ENCODE results near the gene APOBEC3C. TPM values are rescaled to one million over a fixed set of nuclear protein-coding genes. Genes with fewer than 3 reads are reported as not detected.
"Not testable (repeated sequence)": the region's sequence is repeated elsewhere in the genome, so short reads cannot be mapped to it uniquely, and the experiment has no call there.

Gene APOBEC3C
- total RNA-seq, 8 experiments from 2014 or later = 0.96 to 59.2 (median 4.5) TPM

DNA sequence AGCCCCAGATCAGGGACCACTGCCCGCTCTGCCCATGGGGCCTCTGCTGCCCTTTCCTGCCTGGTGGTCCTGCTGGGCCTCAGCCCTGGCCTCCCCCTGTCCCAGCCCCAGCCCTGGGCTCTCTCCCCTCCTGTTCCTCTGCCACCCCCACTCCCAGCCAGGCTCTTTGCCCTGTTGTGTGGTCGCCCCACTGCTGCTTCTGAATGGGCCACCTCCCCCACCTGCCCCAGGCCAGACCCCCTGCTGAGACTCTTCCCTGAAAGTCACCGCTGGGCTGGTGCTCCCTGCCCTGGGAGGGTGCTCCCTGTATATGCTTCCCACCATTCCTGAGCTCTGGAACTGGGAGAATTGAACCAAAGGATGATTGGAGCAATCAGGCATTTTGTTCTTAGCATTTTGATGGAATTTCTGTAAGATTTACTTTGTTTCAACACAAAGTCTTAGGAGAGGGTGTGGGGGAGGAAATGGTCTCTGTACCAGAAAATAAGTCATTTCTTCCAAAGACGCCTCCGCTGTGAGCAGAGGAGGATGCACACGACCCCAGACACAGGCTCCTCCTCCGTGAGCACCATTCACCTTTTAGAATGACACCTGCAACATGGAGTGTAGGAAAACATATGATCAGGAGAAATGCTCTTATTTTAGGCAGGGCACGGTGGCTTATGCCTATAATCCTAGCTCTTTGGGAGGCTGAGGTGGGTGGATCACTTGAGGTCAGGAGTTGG lies 26.7 kb upstream of the APOBEC3C start:
- peaks cover 0 to 6% of the 10 kb centered on the region in 2 donors for H3K4me1 ChIP-seq (replicated peaks in 1 of 2)
- WGBS, 10 experiments = 20 to 100% (median 96%) methylated on average over 1 to 4 of the region's 8 CpGs; no CpG with 5 or more reads in 3 of the 10 experiments
- in situ Hi-C loops (cut with MboI; ENCODE audit: low pct_unique_long_range_greater_than_20kb in 2 of 9, low sequenced_read_pairs in 9 of 9, unreplicated experiment in 9 of 9) = no loop called here
- no peak overlapping the region for H3K4me3 ChIP-seq
- ATAC-seq (replicated peaks in 6 of 8) = no peak
- no peak overlapping the region for H3K27ac ChIP-seq

DNA sequence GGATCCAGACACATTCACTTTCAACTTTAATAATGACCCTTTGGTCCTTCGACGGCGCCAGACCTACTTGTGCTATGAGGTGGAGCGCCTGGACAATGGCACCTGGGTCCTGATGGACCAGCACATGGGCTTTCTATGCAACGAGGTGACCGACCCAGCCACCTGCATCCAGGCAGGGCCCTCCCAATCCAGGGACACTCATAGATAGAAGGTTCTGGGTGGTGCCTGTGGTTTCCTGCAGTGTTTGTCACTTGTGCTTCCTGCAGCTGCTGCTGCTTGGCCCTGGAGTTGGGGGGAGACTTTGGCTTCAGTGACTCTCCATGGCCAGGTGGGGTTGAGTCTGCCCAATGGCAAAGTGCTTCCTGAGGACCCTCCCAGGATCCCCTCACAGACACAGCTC lies 24.6 kb upstream of the APOBEC3C start:
- WGBS, 10 experiments = 100% methylated on average over 1 of the region's 6 CpGs; no CpG with 5 or more reads in 9 of the 10 experiments

DNA sequence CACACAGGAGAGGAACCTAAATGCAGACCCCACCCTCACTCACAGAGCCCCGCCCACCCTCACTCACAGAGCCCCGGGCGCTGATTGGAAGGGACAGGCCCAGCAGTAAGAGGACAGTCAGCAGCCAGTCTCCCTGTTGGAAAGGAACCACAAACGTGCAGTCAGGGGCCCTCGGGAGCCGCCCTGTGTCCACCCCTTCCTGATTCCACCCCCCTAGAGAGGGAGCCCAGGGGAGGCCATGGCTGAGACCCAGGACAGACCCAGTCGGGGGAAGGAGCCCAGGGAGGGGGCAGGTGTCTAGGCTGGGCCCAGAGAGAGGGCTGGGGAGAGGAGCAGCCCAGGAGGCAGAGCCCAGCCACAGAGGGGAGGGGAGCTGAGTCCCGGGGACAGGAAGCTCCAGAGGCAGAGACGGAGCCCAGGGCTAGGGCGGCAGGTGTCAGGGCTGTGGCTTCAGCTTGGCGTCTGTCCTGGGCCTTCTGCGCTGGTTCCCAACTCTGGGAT lies 21.1 kb upstream of the APOBEC3C start:
- H3K4me3 ChIP-seq; H3K27ac ChIP-seq; in situ Hi-C loops (cut with MboI; ENCODE audit: low pct_unique_long_range_greater_than_20kb in 2 of 9, low sequenced_read_pairs in 9 of 9, unreplicated experiment in 9 of 9): not testable (repeated sequence)
- WGBS, 10 experiments = no CpG with 5 or more reads among the region's 12 CpGs
- H3K4me1 ChIP-seq (replicated peaks in 1 of 2) = peaks cover 9 to 11% of the 10 kb centered on the region in 2 donors
- ATAC-seq (replicated peaks in 6 of 8) = peak; percentile 89 to 98 (median 94)

More for the DNA sequence above, 24.6 kb upstream of the APOBEC3C start:
- Histone ChIP-seq H3K4me3 (no peak overlapping the region), H3K27ac (no peak overlapping the region), H3K4me1 (replicated peaks in 1 of 2) (peaks cover 9 to 11% of the 10 kb centered on the region in 2 donors)
- in situ Hi-C loops (cut with MboI; ENCODE audit: low pct_unique_long_range_greater_than_20kb in 2 of 9, low sequenced_read_pairs in 9 of 9, unreplicated experiment in 9 of 9) = no loop called here
- no peak for ATAC-seq (replicated peaks in 6 of 8)

DNA sequence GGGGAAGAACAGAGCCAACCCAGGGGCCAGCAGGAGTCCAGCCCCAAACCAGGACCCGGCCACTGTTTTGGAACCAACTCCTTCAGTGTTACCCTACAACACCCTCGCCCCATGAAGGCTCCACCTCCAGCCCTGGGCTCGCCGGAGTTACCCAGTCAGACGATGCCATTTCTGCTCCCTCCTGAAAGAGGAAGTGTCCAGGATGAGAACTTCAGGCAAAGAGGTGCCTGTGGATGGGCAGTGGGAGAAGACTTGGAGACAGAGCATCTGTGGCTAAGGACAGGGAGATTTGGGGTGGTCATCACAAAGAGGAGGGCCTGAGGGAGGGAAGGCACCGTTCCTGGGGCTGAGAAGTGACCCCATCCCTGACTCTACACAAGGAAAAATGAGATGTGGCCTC lies 18.0 kb upstream of the APOBEC3C start:
- no peak overlapping the region for H3K27ac ChIP-seq
- in situ Hi-C loops (cut with MboI; ENCODE audit: low pct_unique_long_range_greater_than_20kb in 2 of 9, low sequenced_read_pairs in 9 of 9, unreplicated experiment in 9 of 9) = no loop called here
- no peak overlapping the region for H3K4me3 ChIP-seq
- peaks cover 11 to 16% of the 10 kb centered on the region in 2 donors for H3K4me1 ChIP-seq (replicated peaks in 1 of 2)
- WGBS, 10 experiments = 79 to 100% (median 85%) methylated on average over 1 to 4 of the region's 6 CpGs; no CpG with 5 or more reads in 4 of the 10 experiments
- no peak for ATAC-seq (replicated peaks in 6 of 8)

DNA sequence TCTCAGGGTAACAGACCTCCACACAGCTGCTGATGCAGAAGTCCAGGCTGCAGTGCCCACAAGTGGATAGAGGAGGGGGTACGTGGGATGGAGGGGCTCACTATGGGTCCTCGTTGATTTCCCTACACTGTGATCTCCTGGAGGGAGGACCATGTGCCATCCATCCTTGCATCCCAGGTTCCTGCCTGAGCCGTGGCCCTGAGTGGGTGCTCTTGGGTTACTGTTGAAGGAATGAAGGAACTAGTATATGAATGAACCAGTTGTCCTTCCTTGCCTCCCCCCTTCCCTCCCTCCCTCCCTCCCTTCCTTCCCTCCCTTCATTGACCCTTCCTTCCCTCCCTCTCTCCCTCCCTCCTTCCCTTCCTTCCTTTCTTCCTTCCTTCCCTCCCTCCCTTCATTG lies 16.5 kb upstream of the APOBEC3C start:
- Histone ChIP-seq H3K27ac (no peak overlapping the region), H3K4me3 (no peak overlapping the region), H3K4me1 (replicated peaks in 1 of 2) (peaks cover 9 to 15% of the 10 kb centered on the region in 2 donors)
- WGBS, 10 experiments = 60% methylated on average over 1 of the region's 3 CpGs; no CpG with 5 or more reads in 9 of the 10 experiments
- in situ Hi-C loops (cut with MboI; ENCODE audit: low pct_unique_long_range_greater_than_20kb in 2 of 9, low sequenced_read_pairs in 9 of 9, unreplicated experiment in 9 of 9) = no loop called here
- ATAC-seq (replicated peaks in 6 of 8) = no peak

DNA sequence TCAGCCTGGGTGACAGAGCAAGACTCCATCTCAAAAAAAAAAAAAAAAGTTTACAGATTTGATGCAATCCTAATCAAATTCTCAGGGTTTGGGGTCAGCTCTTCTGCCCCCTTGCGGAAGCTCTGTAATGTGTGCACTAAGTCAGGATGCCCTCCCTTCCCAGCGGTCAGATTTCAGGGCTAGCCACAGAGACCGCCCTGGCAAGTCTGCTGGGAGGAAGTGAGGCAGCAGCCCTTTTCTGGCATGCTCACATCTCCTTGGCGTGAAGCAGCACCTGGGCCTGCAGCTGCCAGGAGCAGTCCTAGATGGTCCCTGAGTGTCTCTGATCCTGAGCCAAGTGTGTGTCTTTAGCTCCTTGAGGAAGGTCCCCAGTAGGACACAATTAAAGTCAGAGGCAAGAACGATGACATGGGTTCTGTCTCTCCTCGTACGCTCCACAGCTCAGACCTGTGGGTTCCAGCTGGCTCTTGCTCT lies 10.9 kb upstream of the APOBEC3C start:
- in situ Hi-C loops (cut with MboI; ENCODE audit: low pct_unique_long_range_greater_than_20kb in 2 of 9, low sequenced_read_pairs in 9 of 9, unreplicated experiment in 9 of 9) = loop anchor here in 3 of 9 experiments (25.0 kb wide), 2 partner anchors 109 to 241 kb away; partner anchors contain the start of gene SUN2 (in 1 of the 3)
- Histone ChIP-seq H3K27ac (no peak overlapping the region), H3K4me3 (no peak overlapping the region), H3K4me1 (replicated peaks in 1 of 2) (peaks cover 0 to 7% of the 10 kb centered on the region in 2 donors)
- peak; percentile 85 to 99 (median 94) for ATAC-seq (replicated peaks in 6 of 8)
- WGBS, 10 experiments = 15 to 60% (median 30%) methylated on average over 2 to 6 of the region's 7 CpGs; no CpG with 5 or more reads in 5 of the 10 experiments

DNA sequence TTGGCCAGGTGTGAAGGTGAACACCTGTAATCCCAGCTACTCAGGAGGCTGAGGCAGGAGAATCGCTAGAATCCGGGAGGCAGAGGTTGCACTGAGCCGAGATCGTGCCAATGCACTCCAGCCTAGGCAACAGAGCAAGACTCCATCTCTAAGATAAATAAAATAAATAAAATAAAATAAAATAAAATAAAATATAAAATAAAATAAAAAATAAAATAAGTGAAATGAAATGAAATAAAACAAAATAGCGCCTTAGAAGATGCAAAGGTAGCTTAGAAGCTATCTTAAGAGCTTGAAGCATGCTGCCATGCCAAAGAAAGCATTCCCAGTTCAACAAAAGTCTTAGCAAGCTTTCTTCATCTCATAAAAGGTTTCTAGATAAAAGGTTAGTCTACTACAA lies 6.9 kb upstream of the APOBEC3C start:
- Histone ChIP-seq H3K27ac (no peak overlapping the region), H3K4me1 (replicated peaks in 1 of 2) (peaks cover 0 to 4% of the 10 kb centered on the region in 2 donors), H3K4me3 (no peak overlapping the region)
- in situ Hi-C loops (cut with MboI; ENCODE audit: low pct_unique_long_range_greater_than_20kb in 2 of 9, low sequenced_read_pairs in 9 of 9, unreplicated experiment in 9 of 9) = loop anchor here in 3 of 9 experiments (25.0 kb wide), 2 partner anchors 105 to 245 kb away; partner anchors contain the start of gene SUN2 (in 1 of the 3)
- WGBS, 10 experiments = 56 to 100% (median 97%) methylated on average over 1 to 5 of the region's 5 CpGs; no CpG with 5 or more reads in 1 of the 10 experiments
- ATAC-seq (replicated peaks in 6 of 8) = no peak

DNA sequence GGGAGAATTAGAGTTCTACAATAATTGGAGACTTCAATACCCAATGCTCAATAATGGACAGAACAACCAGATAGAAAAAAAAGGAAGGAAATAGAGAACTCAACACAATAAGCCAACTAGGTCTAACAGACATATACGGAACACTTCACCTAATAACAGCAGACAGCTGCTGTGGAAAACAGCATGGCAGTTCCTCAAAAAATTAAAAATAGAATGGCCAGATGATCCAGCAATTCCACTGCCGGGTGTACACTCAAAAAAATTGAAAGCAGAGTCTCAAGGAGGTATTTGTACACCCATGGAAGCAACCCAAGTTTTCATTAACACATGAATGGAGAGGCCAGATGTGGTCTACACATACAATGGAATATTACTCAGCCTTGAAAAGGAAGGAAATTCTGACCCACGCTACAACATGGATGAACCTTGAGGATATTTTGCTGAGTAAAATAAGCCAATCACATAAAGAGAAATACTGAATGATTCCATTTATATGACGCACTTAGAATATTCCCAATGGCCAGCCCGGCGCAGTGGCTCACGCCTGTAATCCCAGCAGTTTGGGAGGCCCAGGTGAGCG lies 5.7 kb upstream of the APOBEC3C start:
- not testable (repeated sequence) for ATAC-seq (replicated peaks in 6 of 8); H3K27ac ChIP-seq; H3K4me3 ChIP-seq
- WGBS, 10 experiments = 50 to 100% (median 89%) methylated on average over 2 to 8 of the region's 8 CpGs; no CpG with 5 or more reads in 2 of the 10 experiments
- in situ Hi-C loops (cut with MboI; ENCODE audit: low pct_unique_long_range_greater_than_20kb in 2 of 9, low sequenced_read_pairs in 9 of 9, unreplicated experiment in 9 of 9) = loop anchor here in 3 of 9 experiments (25.0 kb wide), 2 partner anchors 104 to 246 kb away; partner anchors contain the start of gene SUN2 (in 1 of the 3)
- peaks cover 9 to 13% of the 10 kb centered on the region in 2 donors for H3K4me1 ChIP-seq (replicated peaks in 1 of 2)

DNA sequence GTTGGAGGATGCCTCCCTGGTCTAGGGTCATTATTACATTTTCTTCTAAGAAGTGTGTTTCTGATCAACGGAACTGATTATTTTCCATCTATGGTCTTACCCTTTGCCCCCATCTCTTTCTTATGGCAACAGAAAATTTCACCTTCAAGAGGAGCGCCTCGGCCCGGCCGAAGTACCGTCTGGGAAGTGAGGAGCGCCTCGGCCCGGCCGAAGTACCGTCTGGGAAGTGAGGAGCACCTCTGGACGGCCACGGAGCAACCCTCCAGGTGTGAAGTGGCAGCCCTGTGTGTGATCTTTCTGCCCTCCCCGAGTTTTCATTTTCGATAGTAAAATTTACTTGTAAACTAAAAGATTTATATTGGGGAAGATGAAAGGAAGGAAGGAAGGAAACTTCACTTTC lies 3.1 kb upstream of the APOBEC3C start:
- H3K4me3 ChIP-seq = no peak overlapping the region
- no peak for ATAC-seq (replicated peaks in 6 of 8)
- WGBS, 10 experiments = 0 to 100% (median 80%) methylated on average over 1 to 14 of the region's 15 CpGs; no CpG with 5 or more reads in 3 of the 10 experiments
- peaks cover 24 to 26% of the 10 kb centered on the region in 2 donors for H3K4me1 ChIP-seq (replicated peaks in 1 of 2)
- no peak overlapping the region for H3K27ac ChIP-seq
- in situ Hi-C loops (cut with MboI; ENCODE audit: low pct_unique_long_range_greater_than_20kb in 2 of 9, low sequenced_read_pairs in 9 of 9, unreplicated experiment in 9 of 9) = loop anchor here in 3 of 9 experiments (10.0 to 25.0 kb wide), 3 partner anchors 101 to 249 kb away; partner anchors contain the start of gene SUN2 (in 1 of the 3)

DNA sequence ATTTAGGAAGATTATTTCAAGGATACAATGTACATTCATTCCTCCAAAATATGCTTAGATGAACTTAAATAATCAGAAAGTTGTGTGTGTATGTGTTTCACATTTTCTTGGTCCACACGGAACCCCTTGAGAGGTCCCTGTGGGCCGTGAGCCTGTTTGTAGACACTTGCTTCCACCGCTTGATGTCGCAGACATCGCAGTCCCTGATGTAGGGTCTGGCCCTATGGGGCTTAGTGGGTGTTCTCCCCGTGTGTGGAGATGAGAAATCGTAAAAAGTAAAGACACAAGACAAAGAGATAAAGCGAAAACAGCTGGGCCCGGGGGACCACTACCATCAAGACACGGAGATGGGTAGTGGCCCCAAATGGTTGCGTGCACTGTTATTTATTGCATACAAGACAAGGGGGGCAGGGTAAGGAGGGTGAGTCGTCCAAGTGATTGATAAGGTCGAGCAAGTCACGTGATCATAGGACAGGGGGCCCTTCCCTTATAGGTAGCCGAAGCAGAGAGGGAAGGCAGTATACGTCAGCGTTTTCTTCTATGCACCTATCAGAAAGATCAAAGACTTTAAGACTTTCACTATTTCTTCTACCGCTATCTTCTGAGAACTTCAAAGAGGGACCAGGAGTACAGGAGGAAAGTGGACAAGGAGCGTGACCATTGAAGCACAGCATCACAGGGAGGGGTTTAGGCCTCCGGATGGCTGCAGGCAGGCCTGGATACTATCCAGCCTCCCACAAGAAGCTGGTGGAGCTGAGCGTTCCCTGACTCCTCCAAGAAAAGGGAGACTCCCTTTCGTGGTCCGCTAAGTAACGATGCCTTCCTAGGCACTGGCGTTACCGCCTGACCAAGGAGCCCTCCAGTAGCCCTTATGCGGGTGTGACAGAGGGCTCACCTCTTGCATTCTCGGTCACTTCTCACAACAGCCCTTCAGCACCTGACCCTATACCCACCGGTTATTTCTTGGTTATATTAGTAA lies 1.2 kb upstream of the APOBEC3C start:
- WGBS, 10 experiments = 30 to 93% (median 82%) methylated on average over 3 to 20 of the region's 29 CpGs; no CpG with 5 or more reads in 2 of the 10 experiments
- peaks cover 24 to 26% of the 10 kb centered on the region in 2 donors for H3K4me1 ChIP-seq (replicated peaks in 1 of 2)
- H3K27ac ChIP-seq = no peak overlapping the region
- no peak overlapping the region for H3K4me3 ChIP-seq
- in situ Hi-C loops (cut with MboI; ENCODE audit: low pct_unique_long_range_greater_than_20kb in 2 of 9, low sequenced_read_pairs in 9 of 9, unreplicated experiment in 9 of 9) = loop anchor here in 3 of 9 experiments (10.0 to 25.0 kb wide), 3 partner anchors 99 to 251 kb away; partner anchors contain the start of gene SUN2 (in 1 of the 3)
- no peak for ATAC-seq (replicated peaks in 6 of 8)

DNA sequence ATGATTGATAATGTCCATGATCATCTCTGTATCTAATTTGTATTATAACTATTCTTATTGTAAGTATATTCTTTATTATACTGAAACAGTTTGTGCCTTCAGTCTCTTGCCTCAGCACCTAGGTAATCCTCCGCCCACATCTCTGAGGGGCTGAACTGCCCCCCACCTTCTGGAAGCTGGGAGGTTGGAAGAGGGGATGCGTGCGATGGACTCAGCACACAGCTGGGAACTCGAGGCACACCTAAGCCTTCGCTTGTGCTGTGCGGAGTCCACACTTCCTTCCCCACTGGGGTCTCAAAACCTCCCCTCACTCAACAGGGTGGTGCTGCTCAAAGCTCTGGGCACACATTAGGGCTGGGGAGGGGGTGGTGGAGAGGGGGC lies 506 bp upstream of the APOBEC3C start:
- WGBS, 10 experiments = 100% methylated on average over 1 of the region's 6 CpGs; no CpG with 5 or more reads in 8 of the 10 experiments
- ATAC-seq (replicated peaks in 6 of 8); H3K4me3 ChIP-seq; H3K27ac ChIP-seq: not testable (repeated sequence)
- in situ Hi-C loops (cut with MboI; ENCODE audit: low pct_unique_long_range_greater_than_20kb in 2 of 9, low sequenced_read_pairs in 9 of 9, unreplicated experiment in 9 of 9) = loop anchor here in 3 of 9 experiments (10.0 to 25.0 kb wide), 3 partner anchors 99 to 251 kb away; partner anchors contain the start of gene SUN2 (in 1 of the 3)
- peaks cover 24 to 26% of the 10 kb centered on the region in 2 donors for H3K4me1 ChIP-seq (replicated peaks in 1 of 2)

DNA sequence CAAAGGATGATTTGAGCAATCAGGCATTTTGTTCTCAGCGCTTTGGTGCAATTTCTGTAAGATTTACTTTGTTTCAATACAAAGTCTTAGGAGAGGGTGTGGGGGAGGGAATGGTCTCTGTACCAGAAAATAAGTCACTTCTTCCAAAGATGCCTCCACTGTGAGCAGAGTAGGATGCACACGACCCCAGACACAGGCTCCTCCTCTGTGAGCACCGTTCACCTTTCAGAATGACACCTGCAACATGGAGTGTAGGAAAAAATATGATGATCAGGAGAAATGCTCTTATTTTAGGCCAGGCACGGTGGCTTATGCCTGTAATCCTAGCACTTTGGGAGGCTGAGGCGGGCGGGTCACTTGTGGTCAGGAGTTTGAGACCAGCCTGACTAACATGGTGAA lies 665 bp downstream of the APOBEC3C start:
- WGBS, 10 experiments = 0 to 60% (median 33%) methylated on average over 1 to 4 of the region's 6 CpGs; no CpG with 5 or more reads in 2 of the 10 experiments
- Histone ChIP-seq H3K4me1 (replicated peaks in 1 of 2) (peaks cover 24 to 26% of the 10 kb centered on the region in 2 donors), H3K4me3 (peak overlapping the region in 1 of 5 donors; percentile 2), H3K27ac (peak overlapping the region in 1 of 2 donors; percentile 64)
- ATAC-seq (replicated peaks in 6 of 8) = peak in 3 of 8 experiments; percentile 4 to 9 (median 6)
- in situ Hi-C loops (cut with MboI; ENCODE audit: low pct_unique_long_range_greater_than_20kb in 2 of 9, low sequenced_read_pairs in 9 of 9, unreplicated experiment in 9 of 9) = loop anchor here in 3 of 9 experiments (10.0 to 25.0 kb wide), 3 partner anchors 98 to 252 kb away; partner anchors contain the start of gene SUN2 (in 1 of the 3)
